ENCODE measurements around the gene TRIM37.

DNA sequence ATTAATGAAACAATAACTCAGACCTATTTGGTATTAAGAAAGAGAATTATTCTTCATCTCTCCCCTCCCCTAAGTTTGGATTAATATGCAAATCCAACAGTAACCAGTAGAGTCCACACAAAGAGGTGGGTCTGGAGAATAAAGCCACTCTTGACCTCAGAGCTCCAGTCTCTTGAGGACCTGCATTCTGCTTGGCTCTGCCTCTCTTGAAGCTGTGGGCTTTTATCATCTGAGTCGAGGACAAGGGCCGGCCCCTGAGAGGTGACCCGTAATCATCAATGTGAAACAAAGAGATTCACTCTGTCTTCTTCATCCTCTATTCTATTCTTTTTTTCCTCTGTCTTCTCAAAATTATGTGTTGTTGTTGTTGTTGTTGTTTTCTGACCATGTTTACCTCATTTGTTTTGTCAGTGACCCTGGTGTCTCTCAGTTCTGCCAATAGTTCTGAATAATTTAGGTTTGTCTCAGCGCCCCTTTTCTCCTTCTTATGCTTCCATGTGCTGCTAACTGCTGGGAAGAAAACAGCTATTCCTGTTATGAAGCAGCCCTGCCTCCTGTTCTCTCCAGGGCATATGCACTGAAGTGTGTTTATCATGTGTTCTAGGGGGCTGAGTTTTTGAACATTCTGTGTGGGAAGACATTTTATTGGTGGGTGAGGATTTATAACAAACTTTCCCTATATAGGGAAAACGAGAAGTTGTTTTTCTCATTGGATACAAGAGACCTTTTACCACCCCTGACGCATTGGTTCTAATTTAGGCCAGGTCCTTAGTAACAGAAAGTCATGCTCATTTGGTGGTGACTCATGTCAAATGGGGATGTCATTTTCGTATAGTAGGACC is 135.8 kb downstream of the TRIM37 start:
- TF ChIP-seq, protein P1, sequence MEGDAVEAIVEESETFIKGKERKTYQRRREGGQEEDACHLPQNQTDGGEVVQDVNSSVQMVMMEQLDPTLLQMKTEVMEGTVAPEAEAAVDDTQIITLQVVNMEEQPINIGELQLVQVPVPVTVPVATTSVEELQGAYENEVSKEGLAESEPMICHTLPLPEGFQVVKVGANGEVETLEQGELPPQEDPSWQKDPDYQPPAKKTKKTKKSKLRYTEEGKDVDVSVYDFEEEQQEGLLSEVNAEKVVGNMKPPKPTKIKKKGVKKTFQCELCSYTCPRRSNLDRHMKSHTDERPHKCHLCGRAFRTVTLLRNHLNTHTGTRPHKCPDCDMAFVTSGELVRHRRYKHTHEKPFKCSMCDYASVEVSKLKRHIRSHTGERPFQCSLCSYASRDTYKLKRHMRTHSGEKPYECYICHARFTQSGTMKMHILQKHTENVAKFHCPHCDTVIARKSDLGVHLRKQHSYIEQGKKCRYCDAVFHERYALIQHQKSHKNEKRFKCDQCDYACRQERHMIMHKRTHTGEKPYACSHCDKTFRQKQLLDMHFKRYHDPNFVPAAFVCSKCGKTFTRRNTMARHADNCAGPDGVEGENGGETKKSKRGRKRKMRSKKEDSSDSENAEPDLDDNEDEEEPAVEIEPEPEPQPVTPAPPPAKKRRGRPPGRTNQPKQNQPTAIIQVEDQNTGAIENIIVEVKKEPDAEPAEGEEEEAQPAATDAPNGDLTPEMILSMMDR (IDR thresholded peaks at IDR 0.05): no peak
- TF ChIP-seq POLR2A (IDR thresholded peaks at IDR 0.05): no peak

All from right lobe of liver (tissue), 4 donors.